Lung (tissue), 12 donors: ENCODE data around the gene CENPO. TPM values are rescaled to one million over a fixed set of nuclear protein-coding genes. Genes with fewer than 3 reads are reported as not detected.
A peak's percentile ranks its signal among the peaks of the same experiment; 100 is the strongest.

Experiments
- ATAC-seq: fragments of 200-7000 bp; cut with Tn5 transposase; one replicate; pipeline ENCODE4 v1.9.1; 2020; ENCODE audit warnings: moderate number of reproducible peaks; ENCODE audit not compliant: insufficient read depth, low FRiP score
- DNase-seq, 3 donors: peaks; one replicate each; pipeline ENCODE4 v3.0.0-alpha.2; 2013 to 2017
- H3K27ac ChIP-seq, 2 donors: one replicate each; pipeline ENCODE4 v1.5.1; 2013; ENCODE audit warnings: mild to moderate bottlenecking in 2 of 2, moderate library complexity in 2 of 2, control low read depth in 1 of 2, inconsistent platforms in 1 of 2, low read depth in 1 of 2, low read length in 1 of 2
- H3K27me3 ChIP-seq, 3 donors: one replicate each; pipeline ENCODE4 v1.5.1; 2013; ENCODE audit warnings: low read length in 2 of 3; ENCODE audit not compliant: control insufficient read depth in 3 of 3, insufficient read depth in 3 of 3
- H3K36me3 ChIP-seq, 4 donors: one replicate each; pipeline ENCODE4 v1.5.1; 2013; ENCODE audit warnings: low read length in 4 of 4, mild to moderate bottlenecking in 1 of 4, moderate library complexity in 1 of 4; ENCODE audit not compliant: control insufficient read depth in 4 of 4, insufficient read depth in 4 of 4
- H3K4me1 ChIP-seq, 5 donors: one replicate each; pipeline ENCODE4 v1.5.1; 2013; ENCODE audit warnings: low read length in 5 of 5, mild to moderate bottlenecking in 2 of 5, moderate library complexity in 1 of 5; ENCODE audit not compliant: control insufficient read depth in 5 of 5, insufficient read depth in 5 of 5
- H3K4me3 ChIP-seq: one replicate; pipeline ENCODE4 v1.5.1; 2013; ENCODE audit warnings: mild to moderate bottlenecking, control low read depth, moderate library complexity
- H3K9ac ChIP-seq, 2 donors: one replicate each; pipeline ENCODE4 v1.5.1; 2013; ENCODE audit warnings: low read length in 2 of 2, control low read depth in 1 of 2; ENCODE audit not compliant: insufficient read depth in 1 of 2
- H3K9me3 ChIP-seq, 4 donors: one replicate each; pipeline ENCODE4 v1.5.1; 2013; ENCODE audit warnings: low read length in 3 of 4, mild to moderate bottlenecking in 1 of 4, moderate library complexity in 1 of 4; ENCODE audit not compliant: control insufficient read depth in 4 of 4, insufficient read depth in 3 of 4
- CTCF ChIP-seq: IDR thresholded peaks from 2 replicates; pipeline ENCODE4 v1.5.1; 2012; ENCODE audit warnings: mild to moderate bottlenecking; ENCODE audit errors: control extremely low read depth, extremely low read depth
- WGBS, 2 donors: extraction: QIAGEN DNeasy Blood & Tissue Kit; methylation state at CpG; one replicate each; pipeline ENCODE4 v1.1.7; 2013; 5-methylcytosine and 5-hydroxymethylcytosine counted together
- polyA plus RNA-seq, 2 donors: library from polyadenylated mRNA; stranded (reverse); fragments of 200-250 nt; gene quantifications; one replicate each; pipeline ENCODE4 v1.2.1, GENCODE V29; 2013
- total RNA-seq, 2 donors: library from RNA; depleted of rRNA in 1 of 2; stranded (reverse); fragments of >200 nt in 1 of 2; gene quantifications; one replicate each; pipeline ENCODE4 v1.2.1, GENCODE V29; 2014 to 2021
- donor health status: control.
- donor health status: control.
- donor health status: Bipolar disorder and iron deficiency.
- donor health status: healthy.
- donor health status: DM: yes; HTN: yes; CAD: no.

CENPO gene
- total and polyA plus RNA-seq, 4 donors = 3.5 to 9.6 (median 5.9) TPM

GRCh38 chr2:24826773-24827145 lies 33.5 kb downstream of the CENPO start:
- TF ChIP-seq CTCF = no peak
- 58 to 68% methylated on average over 5 of the region's 5 CpGs for WGBS, 2 donors
- Histone ChIP-seq H3K4me1 (peaks cover 0 to 10% (median 2%) of the 10 kb centered on the region in 5 donors), H3K9ac (no peak overlapping the region), H3K9me3 (no peaks in the 10 kb centered on the region), H3K36me3 (peaks cover 0 to 13% (median 4%) of the 10 kb centered on the region in 4 donors), H3K27ac (no peak overlapping the region), H3K27me3 (no peaks in the 10 kb centered on the region), H3K4me3 (no peak overlapping the region)
- DNase-seq (no peak), ATAC-seq (no peak)

GRCh38 chr2:24827321-24828237 lies 34.4 kb downstream of the CENPO start:
- peak; percentile 85 to 93 (median 90) for DNase-seq
- Histone ChIP-seq H3K9ac (no peak overlapping the region), H3K4me3 (no peak overlapping the region), H3K36me3 (peaks cover 0 to 8% (median 2%) of the 10 kb centered on the region in 4 donors), H3K9me3 (no peaks in the 10 kb centered on the region), H3K4me1 (peaks cover 0 to 10% (median 2%) of the 10 kb centered on the region in 5 donors), H3K27me3 (no peaks in the 10 kb centered on the region), H3K27ac (peak overlapping the region in 1 of 2 donors; percentile 5)
- peak; percentile 87 for TF ChIP-seq CTCF
- WGBS, 2 donors = 39 to 41% methylated on average over 30 of the region's 30 CpGs
- ATAC-seq = peak; percentile 88

GRCh38 chr2:24828238-24828996 lies 35.2 kb downstream of the CENPO start:
- Histone ChIP-seq H3K27ac (no peak overlapping the region), H3K4me3 (no peak overlapping the region), H3K4me1 (peaks cover 0 to 10% (median 2%) of the 10 kb centered on the region in 5 donors), H3K9me3 (no peaks in the 10 kb centered on the region), H3K9ac (no peak overlapping the region), H3K27me3 (no peaks in the 10 kb centered on the region), H3K36me3 (peaks cover 0 to 8% (median 2%) of the 10 kb centered on the region in 4 donors)
- DNase-seq (no peak), ATAC-seq (no peak)
- TF ChIP-seq CTCF = no peak
- WGBS, 2 donors = 86 to 94% methylated on average over 17 of the region's 17 CpGs
